ENCODE data around the gene SNX9. TPM values are rescaled to one million over a fixed set of nuclear protein-coding genes. Genes with fewer than 3 reads are reported as not detected.

Gene SNX9
- total RNA-seq, 1 donor from 2014 or later = 67.3 TPM

DNA sequence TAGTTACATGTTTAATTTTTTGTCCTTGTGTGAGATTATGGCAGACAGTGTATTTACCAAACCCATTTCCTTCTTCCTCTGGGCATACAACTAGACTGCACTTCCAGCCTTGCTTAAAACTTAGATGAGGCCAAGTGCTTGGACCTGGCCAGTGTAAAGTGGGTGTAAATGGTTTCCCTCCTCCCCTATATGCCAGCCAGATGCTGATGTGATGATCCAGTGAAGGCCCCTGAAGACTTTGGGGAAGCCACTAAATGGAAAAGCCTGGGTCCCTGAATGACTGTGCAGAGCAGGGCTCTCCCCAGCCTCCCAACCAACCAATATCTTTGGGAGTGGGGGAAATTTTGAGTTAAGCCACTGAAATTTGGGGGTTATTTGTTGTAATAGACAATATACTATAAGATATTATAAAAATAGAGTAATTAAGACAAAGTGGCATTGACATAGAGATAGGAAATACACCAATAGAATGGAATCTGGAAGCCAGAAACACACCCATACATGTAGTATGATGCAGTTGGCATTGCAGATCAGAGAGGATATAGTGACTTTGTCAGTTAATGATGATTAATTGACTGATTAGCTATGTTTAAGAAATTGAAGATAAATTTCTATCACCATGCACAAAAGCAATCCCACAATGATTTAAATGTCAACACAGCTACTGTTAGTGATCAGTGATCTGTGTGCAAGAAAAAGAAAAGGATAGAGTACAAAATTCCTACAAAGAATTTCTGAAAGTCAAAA is 10.4 kb upstream of the SNX9 start:
- Histone ChIP-seq H3K27me3 (ENCODE audit: control insufficient read depth, insufficient read depth, low read length) (no peaks in the 10 kb centered on the region), H3K36me3 (ENCODE audit: control insufficient read depth, insufficient read depth, low read length) (no peaks in the 10 kb centered on the region), H3K4me3 (ENCODE audit: low read depth, low read length) (no peak overlapping the region)
- TF ChIP-seq CTCF (IDR thresholded peaks at IDR 0.05; ENCODE audit: insufficient read depth, low read length, poor library complexity, severe bottlenecking) = no peak
- no peak for DNase-seq (ENCODE audit: low read depth)

GRCh38 chr6:157813191-157813590 is 9.9 kb upstream of the SNX9 start:
- no peak for DNase-seq (ENCODE audit: low read depth)
- TF ChIP-seq CTCF (IDR thresholded peaks at IDR 0.05; ENCODE audit: insufficient read depth, low read length, poor library complexity, severe bottlenecking) = no peak
- Histone ChIP-seq H3K36me3 (ENCODE audit: control insufficient read depth, insufficient read depth, low read length) (no peaks in the 10 kb centered on the region), H3K27me3 (ENCODE audit: control insufficient read depth, insufficient read depth, low read length) (no peaks in the 10 kb centered on the region), H3K4me3 (ENCODE audit: low read depth, low read length) (no peak overlapping the region)

- no peak for DNase-seq (ENCODE audit: low read depth)
These were observed 9.1 kb upstream of the SNX9 start for GRCh38 chr6:157813750-157814455.

GRCh38 chr6:157814883-157815282 is 8.2 kb upstream of the SNX9 start:
- no peak for DNase-seq (ENCODE audit: low read depth)
- Histone ChIP-seq H3K4me3 (ENCODE audit: low read depth, low read length) (no peak overlapping the region), H3K36me3 (ENCODE audit: control insufficient read depth, insufficient read depth, low read length) (no peaks in the 10 kb centered on the region)

More at GRCh38 chr6:157813750-157814455, 9.1 kb upstream of the SNX9 start:
- Histone ChIP-seq H3K27me3 (ENCODE audit: control insufficient read depth, insufficient read depth, low read length) (no peaks in the 10 kb centered on the region), H3K36me3 (ENCODE audit: control insufficient read depth, insufficient read depth, low read length) (no peaks in the 10 kb centered on the region), H3K4me3 (ENCODE audit: low read depth, low read length) (no peak overlapping the region)
- no peak for TF ChIP-seq CTCF (IDR thresholded peaks at IDR 0.05; ENCODE audit: insufficient read depth, low read length, poor library complexity, severe bottlenecking)

GRCh38 chr6:157821342-157822033 is 1.6 kb upstream of the SNX9 start:
- no peak overlapping the region for H3K4me3 ChIP-seq (ENCODE audit: low read depth, low read length)
- H3K36me3 ChIP-seq (ENCODE audit: control insufficient read depth, insufficient read depth, low read length) = no peaks in the 10 kb centered on the region
- TF ChIP-seq CTCF (IDR thresholded peaks at IDR 0.05; ENCODE audit: insufficient read depth, low read length, poor library complexity, severe bottlenecking) = no peak
- no peak for DNase-seq (ENCODE audit: low read depth)
- no peaks in the 10 kb centered on the region for H3K27me3 ChIP-seq (ENCODE audit: control insufficient read depth, insufficient read depth, low read length)

More at GRCh38 chr6:157814883-157815282, 8.2 kb upstream of the SNX9 start:
- no peak for TF ChIP-seq CTCF (IDR thresholded peaks at IDR 0.05; ENCODE audit: insufficient read depth, low read length, poor library complexity, severe bottlenecking)
- H3K27me3 ChIP-seq (ENCODE audit: control insufficient read depth, insufficient read depth, low read length) = no peaks in the 10 kb centered on the region
